H9 (cell line): ENCODE measurements around the gene PCSK2. TPM values are rescaled to one million over a fixed set of nuclear protein-coding genes. Genes with fewer than 3 reads are reported as not detected.

Experiments used
- DNase-seq: peaks from one replicate; pipeline ENCODE4 v3.0.0-alpha.2; 2017
- H2AFZ ChIP-seq: one replicate; pipeline ENCODE4 v1.6.1; 2013; ENCODE audit warnings: mild to moderate bottlenecking, low read length, control low read depth, moderate library complexity
- H2AK5ac ChIP-seq: 2 replicates; pipeline ENCODE4 v1.6.1; 2013; ENCODE audit warnings: low read length, control low read depth, mixed read lengths; ENCODE audit not compliant: insufficient read length
- H2BK120ac ChIP-seq: one replicate; pipeline ENCODE4 v1.6.1; 2013; ENCODE audit warnings: low read depth, mild to moderate bottlenecking, low read length, control low read depth, inconsistent platforms; ENCODE audit not compliant: poor library complexity, severe bottlenecking
- H2BK12ac ChIP-seq: 2 replicates; pipeline ENCODE4 v1.6.1; 2013; ENCODE audit warnings: low read length, control low read depth, mixed read lengths, low read depth; ENCODE audit not compliant: insufficient read length
- H2BK15ac ChIP-seq: 2 replicates; pipeline ENCODE4 v1.6.1; 2013; ENCODE audit warnings: low read depth, low read length, control low read depth
- H2BK20ac ChIP-seq: one replicate; pipeline ENCODE4 v1.6.1; 2013; ENCODE audit warnings: low read depth, mild to moderate bottlenecking, low read length, control low read depth, inconsistent platforms; ENCODE audit not compliant: poor library complexity, severe bottlenecking
- H2BK5ac ChIP-seq: 2 replicates; pipeline ENCODE4 v1.6.1; 2013; ENCODE audit warnings: low read length, control low read depth, mixed read lengths; ENCODE audit not compliant: insufficient read length
- H3K14ac ChIP-seq: 2 replicates; pipeline ENCODE4 v1.6.1; 2013; ENCODE audit warnings: low read length, control low read depth; ENCODE audit not compliant: insufficient read depth
- H3K18ac ChIP-seq: 2 replicates; pipeline ENCODE4 v1.6.1; 2013; ENCODE audit warnings: low read depth, mild to moderate bottlenecking, mixed read lengths, low read length, control low read depth; ENCODE audit not compliant: insufficient read length
- H3K23ac ChIP-seq: 2 replicates; pipeline ENCODE4 v1.6.1; 2013; ENCODE audit warnings: low read length, control low read depth, mixed read lengths, low read depth; ENCODE audit not compliant: insufficient read length
- H3K23me2 ChIP-seq: 2 replicates; pipeline ENCODE4 v1.6.1; 2013; ENCODE audit warnings: low read depth, mild to moderate bottlenecking, mixed read lengths, low read length, control low read depth; ENCODE audit not compliant: insufficient read length, poor library complexity, severe bottlenecking
- H3K27ac ChIP-seq: 2 replicates; pipeline ENCODE4 v1.5.1; 2013; ENCODE audit warnings: low read length, control low read depth, mixed read lengths, low read depth; ENCODE audit not compliant: insufficient read length
- H3K27me3 ChIP-seq: 2 replicates; pipeline ENCODE4 v1.6.1; 2013; ENCODE audit warnings: low read length, control low read depth, inconsistent platforms; ENCODE audit not compliant: insufficient read depth
- H3K4ac ChIP-seq: 2 replicates; pipeline ENCODE4 v1.6.1; 2013; ENCODE audit warnings: low read depth, mild to moderate bottlenecking, control low read depth, inconsistent platforms, low read length, moderate library complexity
- H3K4me1 ChIP-seq: 2 replicates; pipeline ENCODE4 v1.6.1; 2013; ENCODE audit warnings: low read length, control low read depth, inconsistent platforms; ENCODE audit not compliant: insufficient read depth
- H3K4me2 ChIP-seq: 2 replicates; pipeline ENCODE4 v1.6.1; 2013; ENCODE audit warnings: low read length, control low read depth, mixed read lengths; ENCODE audit not compliant: insufficient read length, insufficient read depth
- H3K56ac ChIP-seq: 2 replicates; pipeline ENCODE4 v1.6.1; 2013; ENCODE audit warnings: low read depth, mild to moderate bottlenecking, mixed read lengths, low read length, control low read depth; ENCODE audit not compliant: insufficient read length
- H3K79me1 ChIP-seq: 2 replicates; pipeline ENCODE4 v1.6.1; 2013; ENCODE audit warnings: low read depth, mild to moderate bottlenecking, moderate library complexity, low read length, control low read depth, inconsistent platforms; ENCODE audit not compliant: insufficient read depth, poor library complexity, severe bottlenecking
- H3K79me2 ChIP-seq: 2 replicates; pipeline ENCODE4 v1.6.1; 2013; ENCODE audit warnings: low read length, control low read depth, inconsistent platforms; ENCODE audit not compliant: insufficient read depth
- H3K9ac ChIP-seq: 2 replicates; pipeline ENCODE4 v1.6.1; 2013; ENCODE audit warnings: low read length, control low read depth, mixed read lengths; ENCODE audit not compliant: insufficient read length; ENCODE audit errors: extremely low read depth
- H3K9me3 ChIP-seq: one replicate; pipeline ENCODE4 v1.6.1; 2013; ENCODE audit warnings: low read depth, low read length, inconsistent platforms; ENCODE audit not compliant: control insufficient read depth
- H3T11ph ChIP-seq: one replicate; pipeline ENCODE4 v1.6.1; 2013; ENCODE audit warnings: mild to moderate bottlenecking, low read length, control low read depth, inconsistent platforms
- H4K20me1 ChIP-seq: one replicate; pipeline ENCODE4 v1.6.1; 2013; ENCODE audit not compliant: control insufficient read depth, insufficient read length, insufficient read depth
- H4K5ac ChIP-seq: 2 replicates; pipeline ENCODE4 v1.6.1; 2013; ENCODE audit warnings: low read depth, mild to moderate bottlenecking, mixed read lengths, low read length, control low read depth; ENCODE audit not compliant: insufficient read length
- H4K8ac ChIP-seq: replicated peaks from 2 replicates; pipeline ENCODE4 v1.6.1; 2013; ENCODE audit warnings: low read length, control low read depth, mixed read lengths, low read depth; ENCODE audit not compliant: insufficient read length
- H4K91ac ChIP-seq: 2 replicates; pipeline ENCODE4 v1.6.1; 2013; ENCODE audit warnings: low read depth, mild to moderate bottlenecking, moderate library complexity, mixed read lengths, low read length, control low read depth; ENCODE audit not compliant: insufficient read length
- H3K27ac Mint-ChIP-seq, 3 experiments: 2 replicates in 2 of 3; 3 replicates in 1 of 3; pipeline ENCODE4 v1.8.0; 2020 to 2021; ENCODE audit warnings: mixed read lengths in 3 of 3, mild to moderate bottlenecking in 1 of 3, moderate library complexity in 1 of 3
- H3K27me3 Mint-ChIP-seq: 2 replicates; pipeline ENCODE4 v1.8.0; 2021; ENCODE audit warnings: low read depth, mild to moderate bottlenecking, moderate library complexity, mixed read lengths
- H3K36me3 Mint-ChIP-seq, 3 experiments: 2 replicates in 2 of 3; 3 replicates in 1 of 3; pipeline ENCODE4 v1.8.0; 2020 to 2021; ENCODE audit warnings: low read depth in 3 of 3, mixed read lengths in 3 of 3; ENCODE audit not compliant: insufficient read depth in 1 of 3
- H3K4me1 Mint-ChIP-seq, 2 experiments: 2 replicates each; pipeline ENCODE4 v1.8.0; 2020; ENCODE audit warnings: mixed read lengths in 2 of 2
- H3K4me3 Mint-ChIP-seq, 2 experiments: 2 replicates in 1 of 2; 3 replicates in 1 of 2; pipeline ENCODE4 v1.8.0; 2020 to 2021; ENCODE audit warnings: mild to moderate bottlenecking in 2 of 2, mixed read lengths in 2 of 2, moderate library complexity in 1 of 2
- H3K9me3 Mint-ChIP-seq, 2 experiments: 2 replicates in 1 of 2; 3 replicates in 1 of 2; pipeline ENCODE4 v1.8.0; 2020; ENCODE audit warnings: mild to moderate bottlenecking in 2 of 2, mixed read lengths in 2 of 2, moderate library complexity in 1 of 2
- CTCF ChIP-seq: fragments of 200-600 bp; sonication (generic); conservative IDR thresholded peaks from 3 replicates; pipeline ENCODE4 v1.8.0; 2021; ENCODE audit warnings: antibody characterized with exemption, mild to moderate bottlenecking
- WGBS: extraction: QIAGEN DNeasy Blood & Tissue Kit; methylation state at CpG from one replicate; pipeline ENCODE4 v1.1.7; 2013; ENCODE audit warnings: missing lambda C conversion rate, low lambda C conversion rate, mixed read lengths; ENCODE audit not compliant: insufficient read length; ENCODE audit errors: extremely low coverage; 5-methylcytosine and 5-hydroxymethylcytosine counted together
- total RNA-seq: library from RNA; stranded (reverse); gene quantifications from 2 replicates; pipeline ENCODE4 v1.2.1, GENCODE V29; 2021

Gene PCSK2
- total RNA-seq, 1 experiment from 2014 or later, result 2.8 TPM

GRCh38 chr20:17465236-17465635, 238.4 kb downstream of the PCSK2 start:
- H4K5ac ChIP-seq, result no peak overlapping the region
- WGBS, result no CpG with 5 or more reads among the region's 10 CpGs
- no peak overlapping the region for H3K56ac ChIP-seq
- H2BK5ac ChIP-seq, result no peak overlapping the region
- H3K9me3 ChIP-seq, result no peaks in the 10 kb centered on the region
- H4K20me1 ChIP-seq, result no peaks in the 10 kb centered on the region
- no peak overlapping the region for H3K4ac ChIP-seq
- H3K4me2 ChIP-seq, result no peak overlapping the region
- Mint-ChIP-seq H3K27ac (no peak overlapping the region), H3K4me1 (no peaks in the 10 kb centered on the region), H3K4me3 (no peak overlapping the region), H3K9me3 (no peaks in the 10 kb centered on the region), H3K36me3 (no peaks in the 10 kb centered on the region), H3K27me3 (no peaks in the 10 kb centered on the region; the same call in 1 of the 2 replicates)
- no peak overlapping the region for H3K27ac ChIP-seq
- H2BK12ac ChIP-seq, result no peak overlapping the region
- H3K23me2 ChIP-seq, result no peaks in the 10 kb centered on the region
- H3T11ph ChIP-seq, result no peak overlapping the region
- H3K79me2 ChIP-seq, result no peaks in the 10 kb centered on the region
- no peak overlapping the region for H3K23ac ChIP-seq
- H3K18ac ChIP-seq, result no peak overlapping the region
- no peak overlapping the region for H3K14ac ChIP-seq
- no peak overlapping the region for H3K9ac ChIP-seq
- H2BK120ac ChIP-seq, result no peak overlapping the region
- no peak for TF ChIP-seq CTCF
- DNase-seq, result no peak
- H2AFZ ChIP-seq, result no peak overlapping the region
- H2BK20ac ChIP-seq, result no peak overlapping the region
- H2AK5ac ChIP-seq, result no peak overlapping the region
- no peak overlapping the region for H2BK15ac ChIP-seq
- no peak overlapping the region for H4K91ac ChIP-seq
- H3K4me1 ChIP-seq, result no peaks in the 10 kb centered on the region
- H3K79me1 ChIP-seq, result no peaks in the 10 kb centered on the region
- H3K27me3 ChIP-seq, result no peaks in the 10 kb centered on the region
- no peak overlapping the region for H4K8ac ChIP-seq
